ENCODE results near the gene GRK5.

DNA sequence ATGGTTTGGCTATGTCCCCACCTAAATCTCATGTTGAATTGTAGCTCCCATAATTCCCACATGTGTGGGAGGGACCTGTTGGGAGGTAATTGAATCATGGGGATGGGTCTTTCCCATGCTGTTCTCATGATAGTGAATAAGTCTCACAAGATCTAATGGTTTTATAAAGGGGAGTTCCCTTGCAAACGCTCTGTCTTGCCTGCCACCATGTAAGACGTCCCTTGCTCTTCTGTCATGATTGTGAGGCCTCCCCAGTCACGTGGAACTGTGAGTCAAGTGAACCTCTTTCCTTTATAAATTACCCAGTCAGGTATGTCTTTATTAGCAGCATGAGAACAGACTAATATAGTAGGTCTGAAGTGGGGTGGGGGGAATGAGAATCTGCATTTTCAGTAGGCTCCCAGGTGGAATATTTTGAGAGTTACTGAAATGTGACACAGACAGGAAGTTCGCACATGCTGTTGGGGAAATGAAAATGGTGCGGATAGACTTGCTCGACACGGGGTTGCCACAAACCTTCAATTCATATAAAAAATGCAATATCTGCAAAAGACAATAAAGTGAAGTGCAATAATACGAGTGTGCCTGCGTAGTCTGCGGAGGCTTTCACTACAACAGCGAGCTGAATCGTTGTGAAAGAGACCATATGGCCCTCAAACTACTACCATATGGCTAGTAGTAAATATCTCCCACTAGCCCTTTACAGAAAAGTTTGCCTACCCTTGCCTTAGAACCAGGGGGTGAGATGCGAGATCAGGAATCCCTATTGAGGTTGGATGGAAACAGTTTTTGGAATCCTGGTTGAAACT, 166.1 kb downstream of the GRK5 start:
- TF ChIP-seq EZH2 (IDR thresholded peaks at IDR 0.05; ENCODE audit: low read length, unreplicated experiment) (no peak), CTCF (conservative IDR thresholded peaks at IDR 0.05; ENCODE audit: low read depth, low read length) (no peak), EZH2phosphoT487 (IDR thresholded peaks at IDR 0.05; ENCODE audit: borderline replicate concordance, low read length) (no peak)
